ENCODE measurements around the gene LOX. TPM values are rescaled to one million over a fixed set of nuclear protein-coding genes. Genes with fewer than 3 reads are reported as not detected.

LOX gene
- total RNA-seq, 2 experiments from 2014 or later, result not detected

DNA sequence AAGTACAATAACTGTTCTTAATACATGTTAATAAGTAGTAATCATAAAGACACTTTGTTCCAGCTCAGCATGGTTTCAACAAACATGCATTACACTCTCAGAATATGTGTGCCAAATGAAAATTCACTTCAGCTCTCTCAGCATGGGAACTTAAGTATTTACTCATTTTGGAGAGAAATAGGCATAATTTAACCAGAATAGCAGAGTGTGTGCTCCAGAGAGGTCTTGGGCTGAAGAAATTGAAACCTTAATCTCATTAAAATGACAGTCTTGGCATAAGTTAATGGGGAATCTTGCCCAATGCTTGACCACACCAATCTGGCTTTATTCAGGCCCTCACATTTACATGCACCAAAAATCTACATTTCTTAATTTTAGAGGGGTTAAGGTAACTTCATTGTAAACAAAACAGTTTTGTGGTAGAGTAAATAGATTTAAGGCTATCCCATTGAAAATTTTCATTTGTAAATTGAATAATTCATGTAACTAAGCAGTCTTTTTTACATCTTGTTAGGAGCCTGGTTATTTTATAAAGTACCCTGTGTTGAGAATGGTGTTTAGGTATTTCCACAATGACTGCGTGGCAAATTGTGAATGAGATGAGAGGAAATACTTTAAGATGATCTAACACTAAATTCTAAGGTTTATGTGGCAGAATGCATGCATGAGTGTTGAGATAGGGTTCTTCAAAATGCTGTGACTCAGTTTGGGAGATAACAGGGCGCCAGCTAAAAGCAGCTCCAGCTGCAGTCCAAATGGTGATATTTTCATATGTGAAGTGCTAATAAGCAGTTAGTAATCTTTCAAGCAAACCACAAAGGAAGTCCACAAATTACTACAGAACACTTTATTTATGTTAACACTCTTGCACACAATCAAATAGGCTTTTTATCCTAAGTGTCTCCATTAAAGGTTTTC, 11.3 kb upstream of the LOX start:
- Mint-ChIP-seq H3K36me3 (no peaks in the 10 kb centered on the region), H3K9me3 (ENCODE audit: low read depth) (no peaks in the 10 kb centered on the region), H3K27ac (no peak overlapping the region), H3K4me1 (peaks cover 2% of the 10 kb centered on the region), H3K27me3 (peaks cover 11% of the 10 kb centered on the region), H3K4me3 (no peak overlapping the region)
- DNase-seq, result no peak
- CTCF ChIA-PET, result no interaction called here
- ATAC-seq, result no peak

DNA sequence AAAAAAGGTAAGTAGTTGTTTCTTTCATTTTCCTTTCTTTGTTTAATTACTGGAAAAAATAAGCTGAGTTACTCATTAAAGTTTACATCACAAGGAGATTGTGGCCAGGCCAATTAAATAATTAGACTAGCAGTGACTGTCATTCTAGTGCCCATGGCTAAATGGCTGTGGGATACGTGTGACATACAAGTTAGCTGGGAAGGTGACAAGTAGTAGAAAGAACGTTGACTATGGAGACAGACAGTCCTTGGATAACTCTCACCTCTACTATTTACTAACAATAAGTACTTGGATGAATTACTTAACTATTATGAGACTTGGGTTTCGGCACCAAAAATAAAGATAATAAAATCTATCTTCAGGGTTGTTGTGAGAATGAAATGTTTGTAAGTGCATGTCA, 7.0 kb upstream of the LOX start:
- ATAC-seq, result no peak
- CTCF ChIA-PET, result no interaction called here

DNA sequence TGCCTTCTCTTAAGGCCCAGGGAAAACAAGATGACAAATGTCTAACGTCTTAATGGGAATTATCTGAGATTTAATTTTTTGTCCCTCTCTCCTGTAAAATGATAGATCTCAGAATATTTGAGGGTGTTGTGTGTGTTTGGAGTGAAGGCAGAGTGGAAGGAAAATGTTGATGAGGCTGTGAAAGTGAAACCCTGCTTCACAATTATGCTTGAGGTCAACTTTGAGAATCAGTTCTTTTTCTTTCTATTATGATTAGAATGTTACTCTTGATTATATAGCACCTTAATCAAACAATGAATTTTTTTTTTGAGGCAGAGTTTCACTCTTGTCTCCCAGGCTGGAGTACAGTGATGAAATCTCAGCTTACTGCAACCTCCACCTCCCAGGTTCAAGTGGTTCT, 5.5 kb upstream of the LOX start:
- Mint-ChIP-seq H3K27ac (no peak overlapping the region), H3K36me3 (no peaks in the 10 kb centered on the region), H3K27me3 (peaks cover 34% of the 10 kb centered on the region), H3K4me1 (no peaks in the 10 kb centered on the region), H3K4me3 (no peak overlapping the region), H3K9me3 (ENCODE audit: low read depth) (no peaks in the 10 kb centered on the region)
- DNase-seq, result no peak
- ATAC-seq, result no peak
- CTCF ChIA-PET, result no interaction called here

More for the DNA sequence above, 7.0 kb upstream of the LOX start:
- Mint-ChIP-seq H3K4me3 (no peak overlapping the region), H3K4me1 (peaks cover 2% of the 10 kb centered on the region), H3K36me3 (no peaks in the 10 kb centered on the region), H3K27ac (no peak overlapping the region), H3K9me3 (ENCODE audit: low read depth) (no peaks in the 10 kb centered on the region), H3K27me3 (peaks cover 24% of the 10 kb centered on the region)
- DNase-seq, result no peak

- CTCF ChIA-PET, result no interaction called here
- ATAC-seq (no peak), DNase-seq (no peak)
- Mint-ChIP-seq H3K4me3 (no peak overlapping the region), H3K36me3 (no peaks in the 10 kb centered on the region), H3K27ac (no peak overlapping the region), H3K27me3 (peaks cover 45% of the 10 kb centered on the region), H3K9me3 (ENCODE audit: low read depth) (no peaks in the 10 kb centered on the region), H3K4me1 (peaks cover 15% of the 10 kb centered on the region)
Observed at GRCh38 chr5:122081541-122081940, 3.5 kb upstream of the LOX start.

DNA sequence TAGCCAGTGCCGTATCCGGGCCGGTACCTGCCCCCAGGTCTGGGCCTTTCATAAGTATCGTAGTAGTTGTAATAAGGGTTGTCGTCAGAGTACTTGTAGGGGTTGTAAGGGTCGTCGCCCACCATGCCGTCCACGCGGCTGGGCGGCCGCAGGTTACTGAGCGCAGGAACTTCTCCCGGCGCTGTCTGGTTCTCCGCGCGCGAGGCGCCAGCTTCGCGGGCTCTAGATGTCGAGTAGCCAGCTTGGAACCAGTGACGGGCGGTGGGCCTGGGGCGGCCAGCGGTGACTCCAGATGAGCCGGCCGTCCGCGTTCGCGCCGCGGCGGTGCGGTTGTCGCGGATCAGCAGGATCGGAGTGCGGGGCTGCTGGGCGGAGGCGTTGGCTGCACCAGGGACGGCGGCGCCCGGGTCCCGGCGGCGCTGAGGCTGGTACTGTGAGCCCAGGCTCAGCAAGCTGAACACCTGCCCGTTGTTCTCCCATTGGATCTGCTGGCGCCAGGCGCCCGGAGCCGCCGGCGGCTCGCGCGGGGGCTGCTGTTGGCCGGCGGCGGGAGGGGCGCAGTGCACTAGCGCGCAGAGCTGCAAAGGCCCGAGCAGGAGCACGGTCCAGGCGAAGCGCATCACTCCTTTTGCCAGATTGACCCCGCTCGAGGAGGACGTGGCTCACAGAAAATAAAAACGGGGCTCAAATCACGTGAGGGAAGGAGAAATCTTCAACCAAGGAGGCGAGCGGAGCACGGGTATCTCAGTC, 518 bp downstream of the LOX start:
- CTCF ChIA-PET, result no interaction called here
- Mint-ChIP-seq H3K27ac (no peak overlapping the region), H3K36me3 (no peaks in the 10 kb centered on the region), H3K9me3 (ENCODE audit: low read depth) (no peaks in the 10 kb centered on the region), H3K4me1 (peaks cover 16% of the 10 kb centered on the region), H3K27me3 (peaks cover 66% of the 10 kb centered on the region), H3K4me3 (peak overlapping the region; percentile 60)
- peak; percentile 33 for ATAC-seq
- DNase-seq, result no peak

DNA sequence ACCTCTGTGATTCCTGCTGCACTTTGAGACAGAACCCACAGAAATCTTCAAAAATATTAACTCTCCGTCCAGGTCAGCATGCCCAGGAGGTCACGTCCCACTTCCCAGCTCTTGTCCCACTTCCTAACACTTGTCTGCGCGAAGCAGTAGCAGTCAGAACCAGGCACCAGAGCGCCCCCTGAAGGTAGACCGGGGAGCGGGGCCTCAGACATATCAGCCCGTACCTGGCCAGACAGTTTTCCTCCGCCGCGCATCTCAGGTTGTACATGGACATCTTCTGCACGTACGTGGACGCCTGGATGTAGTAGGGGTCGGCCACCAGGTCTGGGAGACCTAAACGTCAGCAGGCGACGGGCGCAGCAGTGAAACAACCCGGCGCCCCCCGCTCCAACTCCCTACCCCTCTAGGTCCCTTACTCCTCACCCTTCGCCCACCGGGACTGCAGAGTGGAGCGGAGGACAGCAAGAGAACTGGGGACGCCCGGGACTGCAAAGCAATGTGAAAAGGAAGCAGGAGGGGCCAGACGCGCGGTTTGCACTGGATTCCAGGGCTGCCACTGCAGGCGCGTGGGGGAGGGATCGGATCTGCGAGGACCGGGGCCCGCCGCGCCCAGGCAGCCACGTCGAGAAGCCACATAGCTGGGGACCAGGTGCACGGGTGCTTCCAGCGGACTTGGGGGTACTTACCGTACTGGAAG, 1.2 kb downstream of the LOX start:
- peaks cover 62% of the 10 kb centered on the region for H3K27me3 Mint-ChIP-seq
- no peaks in the 10 kb centered on the region for H3K36me3 Mint-ChIP-seq
- H3K4me3 Mint-ChIP-seq, result peak overlapping the region; percentile 60
- CTCF ChIA-PET, result no interaction called here
- peaks cover 16% of the 10 kb centered on the region for H3K4me1 Mint-ChIP-seq
- ATAC-seq (peak; percentile 49), DNase-seq (peak; percentile 63)
- H3K27ac Mint-ChIP-seq, result no peak overlapping the region
- H3K9me3 Mint-ChIP-seq (ENCODE audit: low read depth), result no peaks in the 10 kb centered on the region

DNA sequence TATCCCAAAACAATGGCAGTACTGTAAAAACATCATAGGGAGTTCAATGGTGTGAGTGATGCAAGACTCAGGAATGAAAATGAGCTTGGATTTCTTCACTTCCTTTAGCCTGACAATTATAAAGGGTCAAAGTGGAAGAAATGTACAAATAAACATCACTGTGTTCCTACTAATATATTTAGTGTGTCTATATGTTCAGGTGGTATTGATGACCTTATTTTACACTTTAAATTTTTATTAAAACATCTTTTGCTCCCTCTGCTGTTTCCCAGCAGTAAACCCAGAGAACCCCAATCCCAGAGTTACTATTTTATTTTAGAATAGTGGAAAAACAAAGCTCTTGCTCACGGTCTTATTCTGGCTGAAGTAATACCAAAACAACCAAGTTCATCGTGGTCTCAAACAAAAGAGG, 2.0 kb downstream of the LOX start:
- Mint-ChIP-seq H3K4me1 (peaks cover 16% of the 10 kb centered on the region), H3K27me3 (peaks cover 58% of the 10 kb centered on the region), H3K36me3 (no peaks in the 10 kb centered on the region), H3K27ac (no peak overlapping the region), H3K4me3 (no peak overlapping the region), H3K9me3 (ENCODE audit: low read depth) (no peaks in the 10 kb centered on the region)
- CTCF ChIA-PET, result interaction anchor here (1.6 kb wide), 1 partner anchor 13 kb away, joined by 3 read pairs; no protein-coding TSS in a partner anchor
- ATAC-seq (no peak), DNase-seq (no peak)

DNA sequence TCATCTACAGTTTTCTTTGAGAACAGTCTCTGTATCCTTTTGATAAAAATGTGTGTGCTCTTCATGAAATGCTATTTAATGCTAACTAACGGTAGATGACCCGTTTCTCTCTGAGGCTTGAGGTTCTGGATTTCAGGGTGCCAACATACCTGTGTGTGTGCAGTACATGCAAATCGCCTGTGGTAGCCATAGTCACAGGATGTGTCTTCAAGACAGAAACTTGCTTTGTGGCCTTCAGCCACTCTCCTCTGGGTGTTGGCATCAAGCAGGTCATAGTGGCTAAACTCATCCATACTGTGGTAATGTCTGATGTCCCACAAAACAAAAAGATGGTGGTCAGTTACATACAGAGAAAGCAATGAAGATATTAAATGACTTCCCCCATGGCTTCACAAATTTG, 4.2 kb downstream of the LOX start:
- Mint-ChIP-seq H3K27me3 (peaks cover 45% of the 10 kb centered on the region), H3K4me1 (peaks cover 16% of the 10 kb centered on the region), H3K4me3 (no peak overlapping the region), H3K36me3 (no peaks in the 10 kb centered on the region), H3K27ac (no peak overlapping the region), H3K9me3 (ENCODE audit: low read depth) (no peaks in the 10 kb centered on the region)
- ATAC-seq (no peak), DNase-seq (no peak)
- CTCF ChIA-PET, result no interaction called here

DNA sequence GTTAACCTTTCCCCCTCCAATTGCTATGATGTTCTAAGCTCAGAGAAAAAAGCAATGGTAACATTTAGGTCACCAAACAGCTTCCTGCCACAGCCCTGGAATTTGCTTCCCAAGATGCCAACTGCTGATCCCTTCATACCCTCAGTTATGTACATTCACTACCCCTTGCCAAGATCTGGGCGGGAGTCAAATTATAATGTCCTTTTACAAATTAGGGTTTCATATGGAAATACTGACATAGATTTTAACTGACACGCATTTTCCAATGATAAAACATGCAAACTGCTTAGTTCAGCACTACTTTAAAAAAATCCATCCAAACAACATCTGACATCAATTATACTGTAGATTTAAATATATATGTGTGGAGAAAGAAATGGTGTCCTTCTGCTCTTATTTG, 5.0 kb downstream of the LOX start:
- peaks cover 11% of the 10 kb centered on the region for H3K4me1 Mint-ChIP-seq
- no peak overlapping the region for H3K27ac Mint-ChIP-seq
- H3K27me3 Mint-ChIP-seq, result peaks cover 36% of the 10 kb centered on the region
- no peaks in the 10 kb centered on the region for H3K9me3 Mint-ChIP-seq (ENCODE audit: low read depth)
- CTCF ChIA-PET, result no interaction called here
- H3K4me3 Mint-ChIP-seq, result no peak overlapping the region
- DNase-seq (no peak), ATAC-seq (no peak)
- H3K36me3 Mint-ChIP-seq, result no peaks in the 10 kb centered on the region

GRCh38 chr5:122067390-122067789, 10.7 kb downstream of the LOX start:
- Mint-ChIP-seq H3K27ac (no peak overlapping the region), H3K4me1 (no peaks in the 10 kb centered on the region), H3K9me3 (ENCODE audit: low read depth) (no peaks in the 10 kb centered on the region), H3K27me3 (no peaks in the 10 kb centered on the region), H3K36me3 (no peaks in the 10 kb centered on the region), H3K4me3 (no peak overlapping the region)
- ATAC-seq, result no peak
- CTCF ChIA-PET, result no interaction called here
- DNase-seq, result no peak

- no peak overlapping the region for H3K27ac Mint-ChIP-seq
- no peaks in the 10 kb centered on the region for H3K9me3 Mint-ChIP-seq (ENCODE audit: low read depth)
- CTCF ChIA-PET, result no interaction called here
- H3K27me3 Mint-ChIP-seq, result no peaks in the 10 kb centered on the region
- ATAC-seq (no peak), DNase-seq (no peak)
- H3K4me1 Mint-ChIP-seq, result no peaks in the 10 kb centered on the region
- no peaks in the 10 kb centered on the region for H3K36me3 Mint-ChIP-seq
- H3K4me3 Mint-ChIP-seq, result no peak overlapping the region
Observed at GRCh38 chr5:122064992-122065391, 13.1 kb downstream of the LOX start.

GRCh38 chr5:122063836-122064235, 14.2 kb downstream of the LOX start:
- H3K27me3 Mint-ChIP-seq, result no peaks in the 10 kb centered on the region
- H3K9me3 Mint-ChIP-seq (ENCODE audit: low read depth), result no peaks in the 10 kb centered on the region
- H3K4me3 Mint-ChIP-seq, result no peak overlapping the region
- H3K27ac Mint-ChIP-seq, result no peak overlapping the region
- no peaks in the 10 kb centered on the region for H3K36me3 Mint-ChIP-seq
- CTCF ChIA-PET, result no interaction called here
- ATAC-seq (no peak), DNase-seq (no peak)
- H3K4me1 Mint-ChIP-seq, result no peaks in the 10 kb centered on the region

DNA sequence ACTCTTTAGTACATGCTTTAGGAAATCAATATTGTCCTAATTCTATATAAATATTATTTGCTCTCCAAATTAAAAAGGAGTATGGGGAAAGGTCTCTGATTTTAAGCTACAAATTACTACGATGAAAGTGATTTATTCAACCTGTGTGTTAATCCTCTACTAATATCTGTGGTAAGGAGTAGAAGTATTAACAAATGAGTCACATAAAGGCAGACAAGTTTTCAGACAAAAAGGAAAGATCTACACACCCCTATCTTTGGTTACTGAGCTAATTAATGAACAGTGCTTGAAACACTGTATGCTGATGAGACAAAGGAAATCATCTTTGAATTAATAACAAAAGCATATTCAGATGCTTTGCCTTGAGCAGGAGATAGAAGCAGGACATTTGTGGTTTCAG, 15.9 kb downstream of the LOX start:
- CTCF ChIA-PET, result no interaction called here
- Mint-ChIP-seq H3K4me1 (no peaks in the 10 kb centered on the region), H3K36me3 (no peaks in the 10 kb centered on the region), H3K27me3 (no peaks in the 10 kb centered on the region), H3K9me3 (ENCODE audit: low read depth) (no peaks in the 10 kb centered on the region), H3K27ac (no peak overlapping the region), H3K4me3 (no peak overlapping the region)
- DNase-seq, result no peak
- ATAC-seq, result no peak

All from activated CD8-positive, alpha-beta memory T cell treated with anti-CD3 and anti-CD28 coated beads, Interleukin-2, amount 10 ng/mL, durations not matched to agents 7 days and 5 days (primary cell).